Measurements from ENCODE around the gene ITGA5. TPM values are rescaled to one million over a fixed set of nuclear protein-coding genes. Genes with fewer than 3 reads are reported as not detected.

ITGA5 gene
- total RNA-seq, 1 experiment from 2014 or later = 31.2 TPM

DNA sequence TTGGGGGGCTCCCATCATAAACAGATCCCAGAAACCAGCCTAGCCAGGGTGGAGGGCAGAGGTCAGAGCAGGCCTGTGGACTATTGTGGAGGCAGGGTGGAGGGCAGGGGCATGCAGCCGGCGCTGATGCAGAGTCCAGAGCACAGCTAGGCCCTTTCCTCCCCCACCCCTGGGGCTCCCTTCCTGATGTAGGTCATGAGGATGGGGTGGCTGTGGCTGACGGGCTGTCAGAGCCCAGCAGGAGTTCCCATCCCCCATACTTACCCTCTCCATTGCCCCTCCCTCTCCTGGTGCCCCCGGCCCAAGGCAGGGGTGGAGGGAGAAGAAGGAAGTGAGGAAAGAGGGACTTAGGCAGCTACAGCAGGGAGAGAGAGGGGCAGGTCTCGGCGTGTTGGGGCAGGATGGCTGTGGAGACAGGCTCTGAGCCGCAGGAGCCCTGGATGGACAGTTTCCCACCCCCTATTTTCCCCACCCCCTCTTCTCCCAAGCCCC is 28.8 kb downstream of the ITGA5 start:
- no peak for DNase-seq (ENCODE audit: extremely low read depth, low read depth)

DNA sequence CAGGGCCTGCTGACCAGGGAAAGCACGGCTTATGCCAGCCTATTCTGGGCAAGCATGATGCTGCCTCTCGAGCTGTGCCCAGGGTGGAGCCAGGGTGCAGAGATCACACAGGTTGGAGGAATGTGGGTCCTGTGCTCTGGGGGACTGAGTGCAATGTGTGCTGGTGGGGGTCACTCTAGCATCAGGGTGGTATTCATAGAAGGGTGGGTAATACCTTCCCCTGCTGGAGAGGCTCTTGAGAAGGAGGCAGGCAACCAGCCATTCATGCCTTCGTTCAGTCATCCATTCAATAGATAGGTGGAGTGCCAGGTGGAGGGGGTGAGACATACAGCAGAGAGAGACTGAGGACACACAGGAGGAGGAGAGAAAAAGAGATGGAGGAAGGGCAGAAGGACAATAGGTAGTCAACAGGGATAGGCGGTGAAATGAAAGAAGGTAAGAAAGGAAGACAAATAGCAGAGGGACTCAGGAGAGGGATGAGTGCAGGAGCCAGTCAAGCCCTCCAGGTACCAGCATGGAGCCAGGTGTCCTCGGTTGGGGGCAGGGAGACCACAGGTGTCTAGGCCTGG is 29.4 kb downstream of the ITGA5 start:
- DNase-seq (ENCODE audit: extremely low read depth, low read depth) = no peak

GRCh38 chr12:54389134-54389508 is 29.9 kb downstream of the ITGA5 start:
- DNase-seq (ENCODE audit: extremely low read depth, low read depth) = no peak

GRCh38 chr12:54388237-54389133 is 30.6 kb downstream of the ITGA5 start:
- DNase-seq (ENCODE audit: extremely low read depth, low read depth) = no peak

- no peak for DNase-seq (ENCODE audit: extremely low read depth, low read depth)
Measured at GRCh38 chr12:54387114-54387467, 32.0 kb downstream of the ITGA5 start.

- no peak for DNase-seq (ENCODE audit: extremely low read depth, low read depth)
Measured at GRCh38 chr12:54386403-54387113, 32.5 kb downstream of the ITGA5 start.

DNA sequence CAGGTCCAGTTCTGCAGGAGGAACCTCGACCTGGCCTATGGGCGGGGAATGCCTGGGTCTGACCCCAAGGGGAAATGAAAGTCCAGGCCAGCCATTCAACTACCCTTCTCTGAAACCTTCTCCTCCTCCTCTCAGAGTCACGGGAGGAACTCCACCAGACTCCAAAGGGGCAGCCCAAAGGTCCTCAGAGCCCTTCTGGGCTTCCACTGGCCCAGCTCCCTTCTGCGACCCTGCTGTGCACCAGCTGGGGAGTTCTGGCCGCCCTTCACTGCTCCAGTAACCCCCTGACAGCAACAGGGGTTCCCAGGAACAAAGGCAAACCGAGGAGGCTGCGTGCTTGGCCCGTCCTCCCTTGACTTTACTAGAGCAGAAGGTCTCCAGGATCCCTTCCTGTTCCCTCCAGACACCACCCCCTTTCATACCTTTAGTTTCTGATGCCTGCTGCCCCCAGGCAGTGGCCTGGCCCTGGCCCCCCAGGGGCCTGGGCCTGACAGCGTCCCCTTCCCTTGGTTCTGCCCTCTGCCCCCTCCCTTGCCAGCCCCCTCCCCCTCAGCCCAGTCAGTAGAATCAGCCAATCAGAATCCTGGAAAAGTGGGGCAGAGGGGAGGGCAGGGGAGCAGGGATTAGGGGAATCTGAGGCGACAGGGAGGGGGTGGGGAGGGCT is 33.7 kb downstream of the ITGA5 start:
- no peak for DNase-seq (ENCODE audit: extremely low read depth, low read depth)

GRCh38 chr12:54384591-54385041 is 34.5 kb downstream of the ITGA5 start, which contains the start of gene ZNF385A:
TSS of gene ZNF385A (minus strand) at chr12:54384733. CDS start at chr12:54384514, 219 bp downstream.
- DNase-seq (ENCODE audit: extremely low read depth, low read depth) = no peak

- peak; percentile 85 for DNase-seq (ENCODE audit: extremely low read depth, low read depth)
Measured at GRCh38 chr12:54383041-54383609, 35.9 kb downstream of the ITGA5 start.

DNA sequence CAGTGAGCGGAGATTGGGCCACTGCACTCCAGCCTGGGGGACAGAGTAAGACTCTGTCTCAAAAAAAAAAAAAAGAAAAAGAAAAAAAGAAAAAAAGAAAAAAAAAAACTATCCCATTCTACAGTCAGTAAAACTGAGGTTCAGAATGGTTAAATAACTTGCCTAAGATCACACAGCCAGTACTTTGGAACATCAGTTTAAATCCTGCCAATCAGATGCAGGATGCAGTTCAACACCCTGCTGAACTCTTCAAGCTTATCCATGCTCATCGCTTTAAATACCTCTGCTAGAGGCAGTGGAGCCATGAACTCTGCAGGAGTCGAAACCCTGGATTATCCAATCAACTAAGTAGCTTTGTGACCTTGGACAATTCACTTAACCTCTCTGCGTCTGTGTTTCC is 37.9 kb downstream of the ITGA5 start:
- DNase-seq (ENCODE audit: extremely low read depth, low read depth) = no peak

GRCh38 chr12:54379398-54380201 is 39.5 kb downstream of the ITGA5 start:
- DNase-seq (ENCODE audit: extremely low read depth, low read depth) = peak; percentile 94

DNA sequence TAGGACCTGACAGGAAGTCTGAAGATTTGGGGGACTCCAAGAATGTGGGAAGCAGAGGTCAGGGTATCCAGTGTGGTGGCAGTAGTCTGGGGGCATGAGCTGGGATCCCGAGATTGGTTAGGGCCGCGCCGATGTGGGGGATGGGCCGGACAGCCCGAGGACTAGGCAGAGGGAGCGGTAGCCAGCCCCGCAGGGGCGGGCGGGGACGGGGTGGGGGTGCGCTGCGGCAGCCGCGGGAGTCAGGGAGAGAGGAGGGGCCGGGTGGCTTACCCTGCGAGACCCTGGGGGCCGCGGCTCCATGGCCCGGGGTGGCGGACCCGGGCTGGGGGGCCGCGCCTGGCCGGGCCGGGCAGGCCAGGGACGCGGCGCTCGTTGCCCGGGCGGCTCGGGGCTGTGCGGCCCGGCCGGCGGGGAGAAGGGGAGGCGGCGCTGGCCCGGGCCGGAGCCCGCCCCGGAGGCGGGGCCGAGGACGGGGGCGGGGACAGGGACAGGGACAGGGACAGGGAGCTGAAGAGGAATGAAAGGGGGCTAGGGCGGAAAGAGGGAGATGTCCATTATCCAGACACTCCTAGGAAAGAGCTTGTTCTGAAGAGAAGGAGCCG is 40.2 kb downstream of the ITGA5 start:
- DNase-seq (ENCODE audit: extremely low read depth, low read depth) = peak; percentile 64

- DNase-seq (ENCODE audit: extremely low read depth, low read depth) = no peak
Measured at GRCh38 chr12:54377797-54378515, 41.1 kb downstream of the ITGA5 start.

DNA sequence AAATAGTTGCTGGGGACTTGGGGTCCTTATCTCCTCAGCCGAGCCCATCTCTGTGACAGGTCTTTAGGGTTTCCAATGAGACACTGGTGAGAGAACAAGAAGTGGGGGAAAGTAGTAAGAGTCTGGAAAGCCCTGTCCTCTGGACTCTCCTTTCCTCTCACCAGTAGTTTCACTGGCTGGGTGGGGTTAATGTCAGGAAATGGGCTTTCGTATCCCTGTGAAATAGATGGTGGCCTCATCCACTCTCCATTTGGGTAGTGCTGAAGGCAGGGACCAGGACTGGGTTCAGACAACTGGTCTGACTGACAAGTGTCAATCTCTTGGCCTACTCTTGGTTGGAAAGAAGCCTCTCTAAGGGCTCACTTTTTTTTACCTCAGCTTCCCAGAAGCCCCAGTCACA is 42.1 kb downstream of the ITGA5 start:
- DNase-seq (ENCODE audit: extremely low read depth, low read depth) = no peak

DNA sequence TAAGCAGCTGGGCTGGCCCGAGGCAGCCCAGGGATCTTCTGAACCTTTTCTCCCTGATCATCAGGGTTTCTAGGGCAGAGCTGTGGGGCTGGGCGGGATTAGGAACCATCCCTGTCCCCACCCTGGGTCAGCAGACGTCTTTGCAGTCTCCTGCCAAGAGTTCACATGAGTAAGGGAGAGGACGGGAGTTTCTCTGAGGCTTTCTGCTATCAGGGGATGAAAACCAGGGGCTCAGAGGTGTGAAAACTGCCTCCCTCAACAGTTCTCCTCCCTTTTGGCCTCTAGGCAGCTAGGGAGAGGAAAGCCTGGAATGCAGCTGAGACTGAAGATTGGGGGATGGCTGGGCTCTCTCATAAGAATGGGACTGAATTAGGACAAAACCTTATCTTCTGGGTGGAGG is 42.5 kb downstream of the ITGA5 start:
- no peak for DNase-seq (ENCODE audit: extremely low read depth, low read depth)

DNA sequence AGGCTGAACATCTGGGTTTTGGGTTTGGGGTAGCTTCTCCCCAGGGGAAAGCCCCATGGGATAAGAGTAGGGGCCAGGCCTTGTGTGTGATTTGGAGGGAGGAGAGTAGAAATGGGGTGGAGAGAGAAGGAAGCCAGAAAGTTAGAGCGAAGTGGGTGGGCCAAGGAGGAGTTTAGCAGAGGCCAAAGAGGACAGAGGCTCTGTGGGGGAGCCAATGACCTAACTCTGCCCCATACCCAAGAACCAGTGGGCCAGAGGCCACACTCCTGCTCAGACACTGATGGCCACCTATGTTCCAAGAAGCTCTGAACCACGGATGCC is 43.8 kb downstream of the ITGA5 start:
- DNase-seq (ENCODE audit: extremely low read depth, low read depth) = no peak

DNA sequence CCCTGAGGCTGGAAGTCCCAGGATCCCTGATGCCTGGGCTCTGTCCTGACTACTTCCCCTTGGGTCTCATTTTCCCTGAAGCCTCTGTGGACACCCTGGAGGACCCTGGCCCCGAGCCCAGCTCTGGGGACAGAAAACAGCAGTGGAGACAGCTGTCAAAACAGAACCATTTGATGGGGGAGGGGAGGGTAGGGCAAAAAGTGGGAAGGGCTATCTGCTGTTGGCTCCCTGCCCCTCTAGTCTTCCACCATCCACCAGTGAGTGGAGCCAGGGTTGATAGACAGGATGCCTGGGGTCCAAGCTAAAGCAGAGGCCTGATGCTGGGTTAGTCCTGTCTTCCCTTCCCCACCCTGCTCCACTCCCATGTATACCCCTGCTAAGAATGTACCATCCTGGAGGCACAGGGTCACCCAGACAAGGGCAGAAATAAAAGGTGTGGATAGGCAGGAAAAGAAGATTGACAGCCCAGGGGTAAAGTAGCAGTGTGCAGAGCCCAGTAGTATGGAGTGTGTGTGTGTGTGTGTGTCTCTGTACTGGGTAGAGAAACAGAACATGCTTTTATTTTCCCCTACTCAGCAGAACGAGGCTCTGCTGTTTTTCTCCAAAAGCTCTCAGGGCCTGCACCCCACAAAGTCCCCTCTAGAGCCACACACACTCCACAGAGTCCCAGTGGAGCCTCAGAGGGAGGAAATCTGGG is 44.4 kb downstream of the ITGA5 start:
- DNase-seq (ENCODE audit: extremely low read depth, low read depth) = no peak

Data from NCI-H460 (cell line).